Measurements from ENCODE around the gene STOML2. TPM values are rescaled to one million over a fixed set of nuclear protein-coding genes. Genes with fewer than 3 reads are reported as not detected.

Gene STOML2
- total RNA-seq, 1 donor from 2014 or later, result 149 TPM

DNA sequence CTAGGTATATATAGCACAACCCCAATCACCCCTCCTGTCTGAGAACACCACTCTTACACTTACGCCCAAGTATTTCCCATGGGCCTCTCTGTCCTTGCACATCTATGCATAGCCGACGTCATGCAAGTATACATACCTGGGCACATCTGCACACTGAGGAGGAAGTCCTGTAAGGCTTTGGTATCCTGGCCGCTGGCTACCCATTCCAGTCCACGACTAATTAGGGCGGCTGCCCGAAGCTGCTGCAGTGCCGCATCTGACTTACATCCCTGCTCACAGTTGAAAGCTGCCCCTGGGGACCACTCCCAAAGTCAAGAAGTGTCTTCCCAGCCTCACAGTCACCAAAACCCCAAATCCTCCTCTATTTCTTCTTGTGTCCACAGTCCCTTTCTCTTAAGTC lies 28.1 kb downstream of the STOML2 start:
- H3K4me1 Mint-ChIP-seq (ENCODE audit: unreplicated experiment), result peaks cover 33% of the 10 kb centered on the region
- no peaks in the 10 kb centered on the region for H3K27me3 Mint-ChIP-seq
- H3K36me3 Mint-ChIP-seq, result peaks cover 29% of the 10 kb centered on the region
- no peak overlapping the region for H3K27ac Mint-ChIP-seq
- H3K4me3 Mint-ChIP-seq, result no peak overlapping the region
- no peak for DNase-seq (ENCODE audit: extremely low spot score, unreplicated experiment)
- H3K9me3 Mint-ChIP-seq, result no peaks in the 10 kb centered on the region
- TF ChIP-seq, protein P1, sequence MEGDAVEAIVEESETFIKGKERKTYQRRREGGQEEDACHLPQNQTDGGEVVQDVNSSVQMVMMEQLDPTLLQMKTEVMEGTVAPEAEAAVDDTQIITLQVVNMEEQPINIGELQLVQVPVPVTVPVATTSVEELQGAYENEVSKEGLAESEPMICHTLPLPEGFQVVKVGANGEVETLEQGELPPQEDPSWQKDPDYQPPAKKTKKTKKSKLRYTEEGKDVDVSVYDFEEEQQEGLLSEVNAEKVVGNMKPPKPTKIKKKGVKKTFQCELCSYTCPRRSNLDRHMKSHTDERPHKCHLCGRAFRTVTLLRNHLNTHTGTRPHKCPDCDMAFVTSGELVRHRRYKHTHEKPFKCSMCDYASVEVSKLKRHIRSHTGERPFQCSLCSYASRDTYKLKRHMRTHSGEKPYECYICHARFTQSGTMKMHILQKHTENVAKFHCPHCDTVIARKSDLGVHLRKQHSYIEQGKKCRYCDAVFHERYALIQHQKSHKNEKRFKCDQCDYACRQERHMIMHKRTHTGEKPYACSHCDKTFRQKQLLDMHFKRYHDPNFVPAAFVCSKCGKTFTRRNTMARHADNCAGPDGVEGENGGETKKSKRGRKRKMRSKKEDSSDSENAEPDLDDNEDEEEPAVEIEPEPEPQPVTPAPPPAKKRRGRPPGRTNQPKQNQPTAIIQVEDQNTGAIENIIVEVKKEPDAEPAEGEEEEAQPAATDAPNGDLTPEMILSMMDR (conservative IDR thresholded peaks at IDR 0.05), result no peak

DNA sequence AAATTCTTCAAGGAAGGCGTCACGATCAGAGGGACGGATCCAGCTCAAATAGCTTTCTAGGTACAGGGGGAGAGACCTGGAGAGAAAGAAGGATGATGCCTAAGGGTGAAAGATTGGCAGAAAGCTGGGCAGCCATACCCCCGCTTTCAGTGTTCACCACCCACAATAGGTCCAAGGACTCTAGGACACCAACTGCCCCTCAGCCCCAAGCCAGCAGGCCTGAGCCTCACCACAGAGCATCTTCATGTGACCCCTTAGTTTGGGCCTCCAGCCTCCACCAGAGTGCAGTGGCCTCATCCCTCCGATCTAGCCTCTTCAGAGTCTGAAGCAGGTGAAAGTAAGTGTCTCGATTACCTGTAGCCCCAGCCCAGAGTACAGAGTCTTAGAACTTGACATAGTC lies 28.8 kb downstream of the STOML2 start:
- TF ChIP-seq, protein P1 (conservative IDR thresholded peaks at IDR 0.05), result no peak
- peak overlapping the region; percentile 1 for H3K4me3 Mint-ChIP-seq
- peaks cover 33% of the 10 kb centered on the region for H3K4me1 Mint-ChIP-seq (ENCODE audit: unreplicated experiment)
- no peaks in the 10 kb centered on the region for H3K9me3 Mint-ChIP-seq
- H3K27me3 Mint-ChIP-seq, result no peaks in the 10 kb centered on the region
- no peak for DNase-seq (ENCODE audit: extremely low spot score, unreplicated experiment)
- peaks cover 29% of the 10 kb centered on the region for H3K36me3 Mint-ChIP-seq
- peak overlapping the region; percentile 23 for H3K27ac Mint-ChIP-seq

DNA sequence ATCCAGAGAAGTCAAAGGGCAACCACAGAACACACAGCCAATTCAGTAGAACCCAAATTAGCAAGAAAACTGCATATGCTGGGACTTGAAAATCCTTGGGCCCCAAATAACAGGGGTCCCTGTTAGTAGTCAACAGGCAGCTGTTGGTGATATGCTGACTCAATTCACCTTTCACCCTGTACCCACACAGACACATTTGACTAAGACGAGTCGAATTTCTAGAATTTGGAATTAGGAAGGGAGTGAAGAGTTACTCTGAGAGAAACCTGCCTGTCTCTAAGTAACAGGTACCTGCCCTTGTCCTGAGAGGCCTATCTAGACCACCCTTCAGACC lies 29.7 kb downstream of the STOML2 start:
- Mint-ChIP-seq H3K36me3 (peaks cover 38% of the 10 kb centered on the region), H3K4me3 (peak overlapping the region; percentile 95), H3K9me3 (no peaks in the 10 kb centered on the region), H3K27me3 (no peaks in the 10 kb centered on the region), H3K27ac (peak overlapping the region; percentile 95), H3K4me1 (ENCODE audit: unreplicated experiment) (peaks cover 34% of the 10 kb centered on the region)
- TF ChIP-seq, protein P1 (conservative IDR thresholded peaks at IDR 0.05), result no peak
- DNase-seq (ENCODE audit: extremely low spot score, unreplicated experiment), result no peak

DNA sequence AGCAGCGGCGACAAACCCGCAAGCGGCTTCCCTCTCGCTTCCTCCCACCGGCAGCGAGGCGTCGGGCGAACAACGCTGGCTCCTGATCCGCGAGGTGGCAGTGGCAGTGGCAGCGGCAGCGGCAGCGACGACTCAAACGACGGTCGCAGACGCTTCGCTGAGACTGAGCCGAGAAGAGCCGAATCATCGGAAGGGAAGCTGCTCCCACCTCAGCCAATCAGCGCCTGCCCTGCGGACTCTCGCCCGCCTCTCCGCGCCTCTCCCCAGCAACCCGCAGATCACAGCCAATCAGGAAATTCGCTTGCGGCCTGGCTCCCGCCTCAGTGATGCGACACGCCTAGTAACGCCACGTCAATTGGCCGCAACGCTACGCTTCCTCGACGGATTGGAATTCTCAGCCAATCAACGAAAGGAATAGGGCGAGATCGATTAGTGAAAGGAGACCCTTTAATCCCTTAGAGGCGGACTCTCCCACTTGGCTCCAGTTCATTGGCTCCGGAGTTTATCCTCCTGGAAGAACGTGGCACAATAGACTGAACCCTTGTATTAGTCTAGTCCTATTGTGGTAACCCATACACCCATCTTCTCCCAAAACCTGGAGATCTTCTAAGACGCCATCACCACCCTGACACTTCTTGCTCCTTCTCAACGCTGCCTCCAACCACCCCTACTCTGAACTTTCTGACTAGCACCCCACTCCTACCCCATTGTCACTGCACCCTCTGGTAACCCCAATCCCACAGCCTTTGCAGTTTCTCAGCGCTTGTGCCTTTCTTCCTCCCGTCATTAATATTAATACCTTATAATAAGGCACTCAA lies 30.3 kb downstream of the STOML2 start, which contains the start of gene VCP:
TSS of gene VCP (minus strand) at position 165 of the 818 bp plus-strand sequence. CDS start 272 bp downstream, outside the sequence.
- no peaks in the 10 kb centered on the region for H3K27me3 Mint-ChIP-seq
- peaks cover 31% of the 10 kb centered on the region for H3K4me1 Mint-ChIP-seq (ENCODE audit: unreplicated experiment)
- no peaks in the 10 kb centered on the region for H3K9me3 Mint-ChIP-seq
- peak within 1 kb of the TSS; percentile 97 for H3K27ac Mint-ChIP-seq
- DNase-seq (ENCODE audit: extremely low spot score, unreplicated experiment), result peak; percentile 98
- TF ChIP-seq, protein P1 (conservative IDR thresholded peaks at IDR 0.05), result no peak
- H3K36me3 Mint-ChIP-seq, result peaks cover 44% of the 10 kb centered on the region
- H3K4me3 Mint-ChIP-seq, result peak within 1 kb of the TSS; percentile 95

DNA sequence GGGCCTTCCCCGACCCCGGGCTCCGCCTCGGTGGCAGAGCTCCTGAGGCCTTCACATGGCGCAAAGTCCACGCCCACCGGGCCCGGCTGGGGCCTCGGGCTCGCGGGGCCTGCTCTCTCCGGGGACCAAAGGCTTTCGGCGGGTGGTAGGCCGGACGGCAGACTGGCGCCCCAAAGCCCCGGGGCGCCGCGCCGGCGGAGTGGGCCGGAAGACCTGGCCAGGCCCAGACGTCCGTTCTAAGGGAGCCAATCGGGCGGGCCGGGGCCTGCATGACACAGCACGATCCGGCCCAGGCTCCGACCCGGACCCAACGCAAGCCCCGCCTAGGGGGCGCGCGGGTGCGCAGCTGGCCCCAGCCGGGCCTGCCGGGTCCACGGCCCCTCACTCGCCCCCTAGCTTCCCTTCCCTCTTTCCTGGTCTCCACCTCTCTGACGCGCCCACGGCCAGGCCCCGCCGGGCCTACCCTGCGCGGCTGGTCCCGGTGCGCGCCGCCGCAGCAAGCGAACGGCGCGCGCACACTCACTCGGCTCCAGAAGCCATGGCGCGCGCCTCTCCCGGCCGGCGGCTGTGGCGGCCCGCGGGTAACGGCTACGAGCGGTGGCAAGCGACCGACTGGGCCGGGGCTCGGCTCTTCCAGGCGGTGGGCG lies 31.0 kb downstream of the STOML2 start:
- no peaks in the 10 kb centered on the region for H3K27me3 Mint-ChIP-seq
- H3K4me3 Mint-ChIP-seq, result peak overlapping the region; percentile 95
- peak; percentile 87 for DNase-seq (ENCODE audit: extremely low spot score, unreplicated experiment)
- H3K36me3 Mint-ChIP-seq, result peaks cover 50% of the 10 kb centered on the region
- TF ChIP-seq, protein P1 (conservative IDR thresholded peaks at IDR 0.05), result peak; percentile 56
- H3K27ac Mint-ChIP-seq, result peak overlapping the region; percentile 97
- H3K4me1 Mint-ChIP-seq (ENCODE audit: unreplicated experiment), result peaks cover 26% of the 10 kb centered on the region
- H3K9me3 Mint-ChIP-seq, result no peaks in the 10 kb centered on the region

Data from type B pancreatic cell (in vitro differentiated cells).